Activated B cell treated with CpG ODN at 0.5 μM for 24 hours (primary cell): ENCODE measurements around the gene SLC7A5. TPM values are rescaled to one million over a fixed set of nuclear protein-coding genes. Genes with fewer than 3 reads are reported as not detected.

ENCODE experiments used
- ATAC-seq: fragments of 200-7000 bp; cut with Tn5 transposase; one replicate; pipeline ENCODE4 v1.10.0; 2021; ENCODE audit warnings: low read depth, mild to moderate bottlenecking, moderate library complexity
- CTCF ChIA-PET: fragments of 350-600 bp; sonication (Branson Sonifier 250); formaldehyde crosslinking; loops from one replicate; lab custom pipeline; 2021; ENCODE audit warnings: antibody characterized with exemption; lab: Charles Lee
- POLR2A ChIA-PET: fragments of 350-600 bp; sonication (Branson Sonifier 250); formaldehyde crosslinking; loops from one replicate; lab custom pipeline; 2021; ENCODE audit warnings: antibody characterized with exemption; lab: Charles Lee
- DNase-seq: peaks from one replicate; pipeline ENCODE4 v3.0.0; 2022
- H3K27ac Mint-ChIP-seq: one replicate; pipeline ENCODE4 v1.8.0; 2020; ENCODE audit warnings: mixed read lengths
- H3K27me3 Mint-ChIP-seq: one replicate; pipeline ENCODE4 v1.8.0; 2021; ENCODE audit warnings: mixed read lengths
- H3K36me3 Mint-ChIP-seq: one replicate; pipeline ENCODE4 v1.8.0; 2021; ENCODE audit warnings: low read depth, mixed read lengths
- H3K4me1 Mint-ChIP-seq: one replicate; pipeline ENCODE4 v1.8.0; 2021; ENCODE audit warnings: mixed read lengths
- H3K4me3 Mint-ChIP-seq: one replicate; pipeline ENCODE4 v1.8.0; 2020; ENCODE audit warnings: mild to moderate bottlenecking, mixed read lengths
- H3K9me3 Mint-ChIP-seq: one replicate; pipeline ENCODE4 v1.8.0; 2020; ENCODE audit warnings: mixed read lengths
- intact Hi-C: fragments of 100-400 bp; cut with micrococcal nuclease; formaldehyde crosslinking; loops from one replicate; pipeline ENCODE4 v1.15.1; 2024
- total RNA-seq: library from RNA; stranded (reverse); gene quantifications from 2 replicates; pipeline ENCODE4 v1.2.3, GENCODE V29; 2022
- TF ChIP-seq, protein P1 (sequence below): fragments of 200-600 bp; IDR thresholded peaks from one replicate; pipeline ENCODE4 v1.8.0; 2022; ENCODE audit warnings: antibody characterized with exemption, mild to moderate bottlenecking

Gene SLC7A5
- total RNA-seq, 1 donor from 2014 or later = 111 TPM

DNA sequence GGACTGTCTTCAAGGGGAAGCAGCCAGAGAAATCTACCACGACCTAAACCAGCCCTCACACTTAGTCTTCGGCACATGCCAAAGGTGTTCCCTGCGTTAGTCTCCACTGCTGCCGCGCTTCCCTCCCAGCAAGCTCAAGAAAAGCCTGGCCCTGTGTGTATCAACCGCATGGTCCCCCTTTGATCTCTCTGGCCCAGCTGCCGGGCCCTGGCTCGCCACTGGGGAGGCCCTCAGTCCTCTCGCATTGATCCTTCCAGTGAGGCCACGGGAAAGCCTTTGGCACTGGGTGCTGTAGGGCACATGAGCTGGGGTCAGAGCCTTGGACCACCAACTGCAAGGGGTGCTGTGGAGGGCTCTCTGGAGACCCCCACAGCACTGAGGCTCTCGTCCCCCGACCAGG is 74.0 kb downstream of the SLC7A5 start:
- ChIA-PET CTCF (no interaction called here), POLR2A (interaction anchor here (3.3 kb wide), 1 partner anchor 12 kb away, joined by 13 read pairs; no protein-coding TSS in a partner anchor)
- TF ChIP-seq, protein P1, sequence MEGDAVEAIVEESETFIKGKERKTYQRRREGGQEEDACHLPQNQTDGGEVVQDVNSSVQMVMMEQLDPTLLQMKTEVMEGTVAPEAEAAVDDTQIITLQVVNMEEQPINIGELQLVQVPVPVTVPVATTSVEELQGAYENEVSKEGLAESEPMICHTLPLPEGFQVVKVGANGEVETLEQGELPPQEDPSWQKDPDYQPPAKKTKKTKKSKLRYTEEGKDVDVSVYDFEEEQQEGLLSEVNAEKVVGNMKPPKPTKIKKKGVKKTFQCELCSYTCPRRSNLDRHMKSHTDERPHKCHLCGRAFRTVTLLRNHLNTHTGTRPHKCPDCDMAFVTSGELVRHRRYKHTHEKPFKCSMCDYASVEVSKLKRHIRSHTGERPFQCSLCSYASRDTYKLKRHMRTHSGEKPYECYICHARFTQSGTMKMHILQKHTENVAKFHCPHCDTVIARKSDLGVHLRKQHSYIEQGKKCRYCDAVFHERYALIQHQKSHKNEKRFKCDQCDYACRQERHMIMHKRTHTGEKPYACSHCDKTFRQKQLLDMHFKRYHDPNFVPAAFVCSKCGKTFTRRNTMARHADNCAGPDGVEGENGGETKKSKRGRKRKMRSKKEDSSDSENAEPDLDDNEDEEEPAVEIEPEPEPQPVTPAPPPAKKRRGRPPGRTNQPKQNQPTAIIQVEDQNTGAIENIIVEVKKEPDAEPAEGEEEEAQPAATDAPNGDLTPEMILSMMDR = no peak
- intact Hi-C loops = no loop called here
- H3K36me3 Mint-ChIP-seq = no peaks in the 10 kb centered on the region
- H3K9me3 Mint-ChIP-seq = no peaks in the 10 kb centered on the region
- no peak for ATAC-seq
- no peak for DNase-seq
- no peaks in the 10 kb centered on the region for H3K4me1 Mint-ChIP-seq
- H3K4me3 Mint-ChIP-seq = no peak overlapping the region
- H3K27me3 Mint-ChIP-seq = no peaks in the 10 kb centered on the region
- no peak overlapping the region for H3K27ac Mint-ChIP-seq

DNA sequence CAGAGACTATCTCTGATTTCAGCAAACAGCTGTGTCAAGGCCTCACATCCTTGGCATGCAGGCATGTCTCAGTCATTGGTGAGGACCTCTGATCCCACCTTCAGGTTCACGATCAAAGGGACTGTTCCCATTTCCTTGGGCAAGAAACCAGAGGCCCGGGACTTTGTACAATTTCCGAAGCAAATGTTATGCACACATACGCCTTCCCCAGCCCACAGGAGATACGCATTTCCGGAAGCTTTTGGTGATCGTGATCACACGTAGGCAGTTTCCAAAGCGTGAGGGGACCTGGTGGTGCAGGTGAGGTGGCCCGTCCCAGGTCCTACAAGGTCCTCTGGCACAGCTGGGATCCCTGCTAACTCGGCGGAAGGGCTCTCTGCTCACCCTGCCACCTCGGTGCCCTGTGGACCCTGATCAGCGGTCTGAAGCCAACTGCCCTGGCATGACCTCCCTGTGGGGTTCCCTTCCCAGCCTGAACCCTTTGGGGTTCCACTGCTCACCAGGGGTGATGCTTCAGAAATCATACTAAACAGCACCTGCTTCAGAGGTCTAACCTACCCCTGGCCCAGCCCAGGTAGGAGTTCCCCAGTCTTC is 74.7 kb downstream of the SLC7A5 start:
- CTCF ChIA-PET = no interaction called here
- Mint-ChIP-seq H3K4me1 (no peaks in the 10 kb centered on the region), H3K4me3 (no peak overlapping the region), H3K27ac (no peak overlapping the region), H3K36me3 (no peaks in the 10 kb centered on the region), H3K27me3 (no peaks in the 10 kb centered on the region), H3K9me3 (no peaks in the 10 kb centered on the region)
- TF ChIP-seq, protein P1 = no peak
- DNase-seq (no peak), ATAC-seq (no peak)
- intact Hi-C loops = no loop called here
- POLR2A ChIA-PET = interaction anchor here (0.7 to 3.3 kb wide), 5 partner anchors 12 to 92 kb away, joined by 3 to 13 read pairs (median 3); partner anchors contain the start of genes KLHDC4 and SLC7A5

DNA sequence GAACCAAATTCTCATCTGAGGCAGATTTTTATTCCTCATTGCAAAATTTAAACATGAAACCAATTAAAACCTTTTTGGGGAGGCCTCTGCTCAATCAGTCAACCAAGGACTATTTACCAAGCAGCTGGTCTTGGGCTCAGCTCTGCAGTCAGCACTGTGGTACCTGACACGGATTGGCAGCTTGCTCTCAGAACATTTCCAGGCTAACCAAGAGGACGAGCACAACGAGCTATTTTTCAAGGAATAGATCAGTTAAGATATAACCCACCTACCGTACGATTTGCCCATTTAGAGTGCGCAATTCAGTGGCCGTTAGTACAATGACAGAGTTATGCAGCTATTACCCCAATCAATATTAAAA is 77.1 kb downstream of the SLC7A5 start:
- no peak overlapping the region for H3K27ac Mint-ChIP-seq
- no peaks in the 10 kb centered on the region for H3K9me3 Mint-ChIP-seq
- no peaks in the 10 kb centered on the region for H3K27me3 Mint-ChIP-seq
- CTCF ChIA-PET = interaction anchor here (1.1 to 1.2 kb wide), 2 partner anchors 13 to 79 kb away, joined by 4 read pairs; no protein-coding TSS in a partner anchor
- no peak for ATAC-seq
- no peaks in the 10 kb centered on the region for H3K36me3 Mint-ChIP-seq
- TF ChIP-seq, protein P1 = no peak
- no peak overlapping the region for H3K4me3 Mint-ChIP-seq
- DNase-seq = no peak
- H3K4me1 Mint-ChIP-seq = no peaks in the 10 kb centered on the region
- POLR2A ChIA-PET = no interaction called here
- intact Hi-C loops = no loop called here

DNA sequence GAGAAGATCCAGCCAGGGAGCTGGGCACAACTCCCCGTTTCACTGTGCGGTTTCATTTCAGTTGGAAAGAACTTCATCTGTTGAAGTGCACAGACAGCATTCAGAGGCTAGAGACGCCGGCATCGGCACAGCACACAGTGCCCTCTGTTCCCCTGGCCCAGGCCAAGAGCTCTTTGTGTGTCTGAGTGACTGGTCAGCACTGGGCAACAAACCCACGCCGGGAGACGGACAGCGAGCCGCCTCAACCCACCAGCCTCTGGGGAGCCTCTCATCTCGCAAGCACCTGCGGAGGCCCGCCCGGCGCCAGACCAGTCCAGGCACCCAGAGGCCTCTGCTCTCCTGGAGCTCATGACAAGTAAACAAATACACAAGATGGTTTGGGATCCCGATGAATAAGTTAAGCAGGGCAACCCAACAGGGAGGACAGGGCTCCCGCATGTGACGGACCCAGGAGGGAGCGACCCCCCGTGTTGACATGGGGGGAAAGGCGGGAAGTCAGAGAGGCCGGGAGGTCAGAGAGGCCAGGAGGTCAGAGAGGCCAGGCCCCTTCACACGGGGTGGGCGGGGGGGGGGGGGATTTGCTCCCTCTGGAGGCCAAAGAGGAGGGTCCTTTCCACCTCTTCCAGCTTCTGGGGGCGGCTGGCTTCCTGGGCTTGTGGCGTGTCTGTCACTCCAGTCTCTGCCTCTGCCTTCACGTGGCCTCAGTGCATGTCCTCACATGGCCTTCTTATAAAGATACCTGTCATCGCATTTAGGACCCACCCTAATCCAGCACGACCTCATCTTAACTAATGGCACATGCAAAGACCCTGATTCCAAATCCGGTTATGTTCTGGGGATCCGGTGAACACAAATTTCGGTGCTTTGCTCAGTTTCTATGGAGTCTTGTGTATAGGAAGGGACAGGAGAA is 77.8 kb downstream of the SLC7A5 start:
- no peak overlapping the region for H3K27ac Mint-ChIP-seq
- no peaks in the 10 kb centered on the region for H3K27me3 Mint-ChIP-seq
- H3K36me3 Mint-ChIP-seq = no peaks in the 10 kb centered on the region
- TF ChIP-seq, protein P1 = no peak
- CTCF ChIA-PET = interaction anchor here (1.2 kb wide), 1 partner anchor 13 kb away, joined by 3 read pairs; no protein-coding TSS in a partner anchor
- no peaks in the 10 kb centered on the region for H3K4me1 Mint-ChIP-seq
- intact Hi-C loops = no loop called here
- H3K9me3 Mint-ChIP-seq = no peaks in the 10 kb centered on the region
- DNase-seq (no peak), ATAC-seq (no peak)
- H3K4me3 Mint-ChIP-seq = no peak overlapping the region
- POLR2A ChIA-PET = interaction anchor here (0.9 kb wide), 1 partner anchor 41 kb away, joined by 4 read pairs; no protein-coding TSS in a partner anchor
